GM11168 (cell line): ENCODE results near the gene KCNE4.

Experiments used
- in situ Hi-C: fragments of 300-500 bp; cut with MboI; formaldehyde crosslinking; loops from one replicate; pipeline ENCODE4 v1.12.0; 2022; ENCODE audit warnings: low sequenced_read_pairs; ENCODE audit not compliant: unreplicated experiment

KCNE4 gene

GRCh38 chr2:223051693-223052289 is at the start of gene KCNE4:
Gene KCNE4, plus strand, starts transcription at chr2:223052190. Its CDS starts 641 bp downstream, at chr2:223052831.
- in situ Hi-C loops: no loop called here

DNA sequence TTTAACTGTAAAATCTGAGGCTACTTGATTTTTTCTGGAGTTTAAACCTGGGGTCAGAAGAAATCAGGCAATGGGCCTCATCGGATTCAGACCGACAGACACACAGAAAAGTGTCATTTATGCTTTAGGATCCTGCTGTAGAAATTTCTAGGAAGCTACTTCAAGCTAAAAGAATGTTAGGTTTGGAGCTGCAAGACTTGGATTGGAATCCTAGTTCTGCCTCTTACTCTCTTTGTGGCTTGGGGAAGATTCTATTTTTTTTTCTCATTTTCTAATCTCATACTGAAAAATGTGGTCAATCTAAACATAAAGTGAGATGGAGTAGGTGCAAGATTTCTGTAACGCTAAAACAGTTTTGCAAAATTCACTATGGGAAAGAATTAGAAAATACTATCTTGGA is 48.8 kb upstream of the KCNE4 start:
- in situ Hi-C loops: no loop called here

- in situ Hi-C loops: no loop called here
These were observed 46.5 kb upstream of the KCNE4 start for GRCh38 chr2:223005496-223005895.

GRCh38 chr2:223007531-223007930 is 44.5 kb upstream of the KCNE4 start:
- in situ Hi-C loops: no loop called here

- in situ Hi-C loops: no loop called here
These were observed 43.8 kb upstream of the KCNE4 start for GRCh38 chr2:223008162-223008561.

GRCh38 chr2:223008956-223009355 is 43.0 kb upstream of the KCNE4 start:
- in situ Hi-C loops: no loop called here

DNA sequence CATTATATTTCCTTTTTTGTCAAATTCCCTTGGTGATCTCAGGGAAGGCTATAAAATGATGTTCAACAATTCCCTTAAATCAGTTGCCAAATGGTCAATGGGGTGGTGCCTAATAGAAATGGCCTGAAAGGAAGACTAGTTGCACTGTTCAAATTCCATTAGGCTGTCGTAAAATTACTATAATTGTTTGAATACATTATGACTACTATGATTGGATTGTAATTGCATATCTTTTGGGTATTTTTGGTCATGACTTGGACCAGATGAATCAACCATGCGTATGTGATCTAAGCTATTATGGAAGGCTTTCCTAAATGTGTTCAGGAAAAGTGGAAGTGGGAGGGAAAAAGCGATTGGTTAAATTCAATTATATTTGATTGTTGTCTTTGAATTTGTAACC is 41.3 kb upstream of the KCNE4 start:
- in situ Hi-C loops: no loop called here

GRCh38 chr2:223012291-223012690 is 39.7 kb upstream of the KCNE4 start:
- in situ Hi-C loops: no loop called here

- in situ Hi-C loops: no loop called here
These were observed 32.5 kb upstream of the KCNE4 start for GRCh38 chr2:223019390-223019930.

- in situ Hi-C loops: no loop called here
These were observed 31.8 kb upstream of the KCNE4 start for GRCh38 chr2:223019987-223020717.

GRCh38 chr2:223020971-223021675 is 30.9 kb upstream of the KCNE4 start:
- in situ Hi-C loops: no loop called here

DNA sequence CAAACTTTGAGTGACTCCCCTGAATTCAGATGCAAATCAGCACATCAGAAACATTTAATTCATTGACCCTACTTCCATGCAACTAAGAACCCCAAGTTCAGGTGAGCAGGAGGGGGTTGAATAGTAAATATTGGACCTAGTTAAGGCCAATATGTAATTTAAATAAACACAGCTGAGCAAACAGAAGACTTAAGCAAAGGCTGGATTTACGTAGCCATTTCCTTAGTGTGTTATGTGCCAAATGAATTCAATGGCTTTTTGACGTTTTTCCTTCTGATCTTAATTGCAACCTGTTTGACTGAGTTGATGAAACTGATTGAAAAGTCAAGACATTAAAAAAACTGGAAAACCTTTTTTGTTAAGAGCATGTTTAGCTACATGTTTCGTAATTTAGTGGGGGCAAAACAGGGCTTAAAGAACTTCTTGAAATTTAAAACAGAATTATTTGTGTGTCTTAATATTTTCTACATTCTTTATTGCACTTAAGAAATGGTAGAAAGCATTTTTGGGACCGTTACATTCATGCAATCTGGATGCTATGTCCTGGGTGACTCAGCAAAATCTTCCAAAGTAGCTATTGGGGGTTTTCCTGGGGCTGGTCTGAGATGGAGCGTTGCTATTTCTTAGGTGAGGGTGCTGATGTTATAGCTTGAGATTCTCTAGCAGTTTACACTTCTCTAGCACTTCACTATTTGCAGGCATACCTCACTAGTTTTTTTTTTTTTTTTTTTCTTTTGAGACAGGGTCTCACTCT is 25.5 kb upstream of the KCNE4 start:
- in situ Hi-C loops: no loop called here

- in situ Hi-C loops: no loop called here
These were observed 24.5 kb upstream of the KCNE4 start for GRCh38 chr2:223027442-223027841.

DNA sequence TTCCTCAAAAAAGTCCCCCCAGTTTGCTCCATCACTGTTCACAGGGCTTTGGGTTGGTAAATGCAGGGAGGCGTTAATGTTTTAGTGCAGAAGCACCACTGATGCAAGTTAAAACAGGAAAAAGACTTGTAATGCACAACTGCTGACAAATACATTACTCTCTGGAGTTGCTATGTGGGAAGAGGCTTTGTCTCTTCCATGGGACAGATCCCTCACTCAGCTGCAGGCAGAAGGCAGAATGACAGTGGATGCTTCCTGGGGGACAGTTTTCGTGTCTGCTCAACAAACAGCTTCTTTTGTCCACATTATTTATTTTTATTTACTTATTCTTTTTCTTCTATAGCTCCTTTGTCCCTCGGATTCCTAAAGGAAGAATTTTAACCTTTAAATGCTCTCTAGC is 22.7 kb upstream of the KCNE4 start:
- in situ Hi-C loops: no loop called here

DNA sequence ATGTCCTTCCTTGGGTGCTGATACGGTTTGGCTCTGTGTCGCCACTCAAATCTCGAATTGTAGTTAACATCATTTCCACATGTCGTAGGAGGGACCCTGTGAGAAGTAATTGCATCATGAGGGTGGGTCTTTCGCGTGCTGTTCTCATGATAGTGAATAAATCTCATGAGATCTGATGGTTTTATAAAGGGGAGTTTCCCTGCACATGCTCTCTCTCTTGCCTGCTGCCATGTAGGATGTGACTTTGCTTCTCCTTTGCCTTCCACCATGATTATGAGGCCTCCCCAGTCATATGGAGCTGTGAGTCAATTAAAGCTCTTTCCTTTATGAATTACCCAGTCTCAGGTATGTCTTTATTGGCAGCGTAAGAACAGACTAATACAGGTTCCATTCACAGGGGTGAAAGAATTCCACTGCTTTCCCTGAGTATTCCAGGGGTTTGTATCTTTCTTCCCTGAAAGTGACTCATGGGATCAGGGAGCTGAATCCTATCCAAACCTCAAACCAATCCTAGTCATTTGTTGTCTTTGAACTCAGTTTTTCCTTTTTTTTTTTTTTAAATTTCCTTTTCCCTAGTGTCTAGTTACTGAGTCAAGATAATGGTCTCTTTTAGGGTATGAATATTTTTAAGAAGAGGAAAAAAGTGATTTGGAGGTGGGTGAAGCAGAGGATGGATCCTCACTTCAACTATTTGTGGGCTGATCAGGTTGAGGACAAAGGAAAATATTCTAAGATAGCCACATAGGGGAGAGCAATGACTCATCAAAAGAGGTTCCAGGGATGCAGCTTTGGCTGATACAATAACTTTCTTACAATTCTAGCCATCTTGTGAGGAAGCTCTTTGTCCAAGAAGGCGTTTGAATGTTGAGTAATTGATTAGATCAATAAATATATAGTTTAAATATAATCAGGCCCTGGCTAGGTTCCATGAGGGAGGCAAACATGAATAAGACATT is 19.5 kb upstream of the KCNE4 start:
- in situ Hi-C loops: no loop called here

GRCh38 chr2:223034221-223034975 is 17.6 kb upstream of the KCNE4 start:
- in situ Hi-C loops: no loop called here

GRCh38 chr2:223036790-223037444 is 15.1 kb upstream of the KCNE4 start:
- in situ Hi-C loops: no loop called here

- in situ Hi-C loops: no loop called here
These were observed 14.6 kb upstream of the KCNE4 start for GRCh38 chr2:223037445-223037800.
